ENCODE results near the gene TTC38. TPM values are rescaled to one million over a fixed set of nuclear protein-coding genes. Genes with fewer than 3 reads are reported as not detected.

Gene TTC38
- total and polyA plus RNA-seq, 2 donors (not counting 3 experiments of a cell fraction or from before 2014, with no cell fraction given) = 31.6 to 39.7 TPM

DNA sequence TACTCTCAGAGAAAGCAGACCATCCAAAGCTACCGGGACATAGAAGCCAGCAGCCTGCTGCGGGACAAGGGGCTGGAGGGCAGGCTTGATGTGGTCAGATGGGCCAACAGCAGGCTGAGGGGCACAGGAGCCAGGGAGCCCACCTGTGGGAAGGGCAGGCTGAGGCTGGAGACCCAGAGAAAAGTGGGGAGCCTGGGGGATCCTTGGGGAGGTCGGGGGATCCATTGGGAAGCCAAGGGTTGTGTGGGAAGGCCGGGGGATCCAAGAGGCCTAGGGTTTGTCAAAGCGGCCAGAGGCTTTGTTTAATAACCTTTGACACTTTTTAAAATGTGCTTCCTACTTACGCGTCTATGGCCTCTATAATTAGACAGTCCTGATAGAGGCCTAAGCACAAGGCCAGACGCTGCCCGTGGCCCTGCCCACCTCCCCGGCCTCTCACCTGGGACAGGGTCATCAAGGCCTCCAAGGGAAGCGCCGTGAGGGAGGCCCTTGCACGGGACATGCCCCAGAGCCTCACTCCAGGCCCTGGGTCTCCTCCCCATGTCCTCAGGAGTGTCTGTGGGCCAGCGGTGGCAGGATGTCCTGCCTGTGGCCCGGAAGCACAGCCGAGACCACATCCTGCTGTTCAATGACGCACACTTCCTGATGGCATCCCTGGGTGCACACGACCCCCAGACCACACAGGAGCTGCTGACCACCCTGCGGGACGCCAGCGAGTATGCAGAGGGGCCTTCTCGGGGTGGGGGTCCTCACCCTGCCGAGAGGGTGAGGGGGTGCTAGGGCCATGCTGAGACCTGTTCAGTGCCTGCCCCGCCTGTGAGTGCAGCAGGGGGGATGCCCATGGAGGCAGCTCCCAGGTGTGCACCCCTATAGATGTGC is 20.3 kb downstream of the TTC38 start:
- BruUV-seq (replicated peaks) = no TSS peak
- Histone ChIP-seq H3K4me3 (replicated peaks in 1 of 3; ENCODE audit: insufficient read depth in 1 of 3, low read depth in 1 of 3, low read length in 3 of 3) (no peak overlapping the region), H3K4me2 (ENCODE audit: insufficient read depth, low read length) (peak overlapping the region; percentile 31), H3K36me3 (ENCODE audit: control insufficient read depth in 2 of 2, extremely low read depth in 1 of 2, insufficient read depth in 2 of 2, low read length in 2 of 2) (peaks cover 5 to 20% of the 10 kb centered on the region in 2 experiments), H3K9ac (replicated peaks; ENCODE audit: extremely low read depth, insufficient read depth, low read length) (peak overlapping the region; percentile 5), H2AFZ (ENCODE audit: low read depth, low read length) (peak overlapping the region; percentile 18), H3K9me1 (replicated peaks; ENCODE audit: control insufficient read depth, extremely low read depth, insufficient read depth, low read length) (no peaks in the 10 kb centered on the region), H3K79me2 (ENCODE audit: control insufficient read depth, insufficient read depth, low read length) (no peaks in the 10 kb centered on the region), H3K9me3 (replicated peaks; ENCODE audit: control insufficient read depth, insufficient read depth, low read length) (no peaks in the 10 kb centered on the region), H4K20me1 (replicated peaks; ENCODE audit: control insufficient read depth, extremely low read depth, insufficient read depth, low read length) (no peaks in the 10 kb centered on the region), H3K27me3 (ENCODE audit: control insufficient read depth in 2 of 2, insufficient read depth in 2 of 2, low read length in 2 of 2) (no peaks in the 10 kb centered on the region), H3K4me1 (ENCODE audit: control insufficient read depth, extremely low read depth, insufficient read depth, low read length) (peaks cover 16% of the 10 kb centered on the region), H3K27ac (ENCODE audit: insufficient read depth, low read depth, low read length) (peak overlapping the region; percentile 60)
- DNase-seq (ENCODE audit: low read depth, low spot score) (peak; percentile 21), FAIRE-seq (peak; percentile 83)
- dilution Hi-C loops (cut with MboI; ENCODE audit: extremely low pct_ligation_motif_present, low sequenced_read_pairs) (no loop called here), intact Hi-C loops (cut with micrococcal nuclease) (no loop called here)
- CTCF ChIA-PET = interaction anchor here (1.4 to 2.2 kb wide), 2 partner anchors 8 to 18 kb away, joined by 4 to 7 read pairs; partner anchors contain the start of gene GTSE1
- TF ChIP-seq MYC (IDR thresholded peaks at IDR 0.05; ENCODE audit: low read depth, low read length) (no peak), JUN (IDR thresholded peaks at IDR 0.05; ENCODE audit: borderline replicate concordance, insufficient read depth, insufficient read length, low read depth) (peak; percentile 30), CTCF (IDR thresholded peaks at IDR 0.05; ENCODE audit: extremely low read depth in 1 of 2, insufficient read depth in 1 of 2, low read depth in 1 of 2, low read length in 2 of 2) (no peak), GATA2 (IDR thresholded peaks at IDR 0.05; ENCODE audit: insufficient read depth, insufficient read length, low read depth, low read length) (no peak), POLR2A (IDR thresholded peaks at IDR 0.05; ENCODE audit: low read depth, low read length) (no peak), EZH2 (IDR thresholded peaks at IDR 0.05; ENCODE audit: borderline replicate concordance, low read depth, low read length, severe bottlenecking) (no peak), POLR2AphosphoS5 (IDR thresholded peaks at IDR 0.05; ENCODE audit: insufficient read depth, low read depth, low read length) (peak; percentile 74), FOS (IDR thresholded peaks at IDR 0.05; ENCODE audit: borderline replicate concordance, insufficient read depth, low read length) (peak; percentile 40), MAX (IDR thresholded peaks at IDR 0.05; ENCODE audit: insufficient read depth, insufficient read length) (no peak)
- POLR2A ChIA-PET = no interaction called here

Measured in endothelial cell of umbilical vein (primary cell).